ENCODE data around the gene FANCC.

FANCC gene

DNA sequence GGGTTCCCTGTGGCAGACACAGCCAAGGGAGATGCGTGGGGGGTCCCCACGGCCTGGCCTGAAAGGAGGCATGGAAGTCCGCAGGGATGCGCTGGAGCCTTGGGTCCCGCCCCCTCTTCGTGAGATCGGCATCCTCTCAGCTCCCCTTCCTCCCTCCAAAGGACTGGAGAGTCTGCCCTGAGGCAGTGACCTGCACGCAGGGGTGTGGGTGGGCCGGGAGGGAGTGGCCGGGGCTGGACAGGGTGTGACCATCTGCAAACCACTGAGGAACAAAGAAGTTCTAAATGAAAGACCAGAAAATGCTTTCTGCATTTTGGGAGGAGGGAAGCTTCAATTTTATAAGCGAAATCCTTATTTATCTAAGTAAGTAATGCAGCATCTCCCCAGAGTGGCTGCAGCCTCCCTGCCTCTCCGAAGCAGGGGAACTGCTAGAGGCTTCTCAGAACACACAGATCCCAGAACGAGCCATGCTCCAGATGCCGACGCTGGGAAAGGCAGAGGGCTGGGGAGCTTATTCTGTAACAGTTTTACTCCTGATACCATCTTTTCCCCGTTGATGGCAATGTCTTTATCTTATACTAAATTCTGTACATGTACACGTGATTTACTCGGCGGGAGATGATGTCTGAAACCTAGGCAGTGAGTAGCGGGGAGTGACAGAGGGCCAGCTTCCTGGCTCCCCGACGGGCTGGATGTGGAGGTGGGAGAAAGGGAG, 221.7 kb downstream of the FANCC start:
- peak in 1 of 2 experiments; percentile 22 for DNase-seq

- DNase-seq = no peak
Measured at GRCh38 chr9:95094002-95094401, 223.5 kb downstream of the FANCC start.

- DNase-seq = no peak
Measured at GRCh38 chr9:95093586-95093985, 223.9 kb downstream of the FANCC start.

- DNase-seq = no peak
Measured at GRCh38 chr9:95092262-95093072, 225.0 kb downstream of the FANCC start.

DNA sequence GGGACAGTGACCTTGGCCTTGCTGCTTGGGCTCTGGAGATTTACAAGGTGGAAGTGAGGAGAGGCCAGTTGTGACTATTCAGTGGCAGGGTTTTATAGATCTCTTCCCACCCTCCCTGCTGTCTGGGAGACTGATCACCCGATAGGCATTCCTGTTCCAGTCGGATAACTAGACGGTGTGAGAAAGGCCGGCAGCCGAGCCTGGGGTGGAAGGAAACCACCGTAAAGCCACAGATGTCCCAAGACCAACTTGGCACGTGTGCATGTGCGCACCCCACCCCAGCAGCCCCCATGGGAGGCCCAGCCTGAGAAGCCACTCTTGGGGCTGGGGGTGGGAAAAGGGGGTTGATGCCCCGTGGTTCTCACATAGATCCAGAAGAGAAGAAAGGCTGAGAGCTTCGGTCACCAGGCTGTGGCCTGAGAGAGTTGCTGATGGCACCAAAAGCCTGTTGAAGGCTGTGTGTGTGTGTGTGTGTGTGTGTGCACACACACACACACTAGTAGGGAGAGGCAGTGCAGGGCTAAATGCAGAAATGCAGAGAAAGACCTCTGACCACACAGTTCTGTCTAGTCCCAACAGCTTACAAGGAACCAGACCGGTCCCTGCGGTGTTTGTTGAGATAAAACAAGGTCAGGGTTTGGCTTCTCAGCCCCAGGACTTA, 225.8 kb downstream of the FANCC start:
- DNase-seq = no peak

DNA sequence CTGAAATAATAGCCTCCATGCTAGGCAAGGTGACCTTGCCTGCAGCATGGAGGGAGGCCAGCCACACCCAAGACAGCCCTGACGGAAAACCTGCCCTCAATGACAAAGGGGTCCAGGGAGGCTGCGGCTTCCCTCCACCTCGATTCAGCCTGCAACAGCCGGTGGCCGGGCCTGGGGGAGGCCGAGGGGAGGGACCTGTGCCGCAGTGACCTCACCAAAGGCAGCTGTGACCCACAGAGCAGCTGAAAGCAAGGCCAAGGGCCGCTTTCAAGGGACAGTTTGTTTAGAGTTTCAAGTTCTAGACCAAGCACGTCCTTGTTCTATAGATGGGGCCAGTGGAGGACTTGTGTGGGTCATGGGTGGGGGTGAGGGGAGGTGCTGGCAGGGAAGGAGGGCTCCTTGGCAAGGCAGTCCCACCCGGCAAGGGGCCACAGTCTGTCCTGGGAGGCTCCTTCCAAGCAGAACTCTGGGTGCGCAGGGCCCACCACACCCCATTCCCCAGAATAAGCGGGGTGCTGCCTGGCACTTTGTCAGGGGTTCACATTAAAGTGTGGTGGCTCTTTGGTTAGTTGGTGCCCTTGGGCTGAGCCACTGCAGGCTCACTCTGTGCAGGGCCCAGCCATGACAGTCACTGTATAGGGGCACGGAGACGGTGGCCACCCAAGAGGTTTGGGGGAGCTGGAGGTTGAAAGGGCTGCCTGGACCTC, 226.5 kb downstream of the FANCC start:
- no peak for DNase-seq

DNA sequence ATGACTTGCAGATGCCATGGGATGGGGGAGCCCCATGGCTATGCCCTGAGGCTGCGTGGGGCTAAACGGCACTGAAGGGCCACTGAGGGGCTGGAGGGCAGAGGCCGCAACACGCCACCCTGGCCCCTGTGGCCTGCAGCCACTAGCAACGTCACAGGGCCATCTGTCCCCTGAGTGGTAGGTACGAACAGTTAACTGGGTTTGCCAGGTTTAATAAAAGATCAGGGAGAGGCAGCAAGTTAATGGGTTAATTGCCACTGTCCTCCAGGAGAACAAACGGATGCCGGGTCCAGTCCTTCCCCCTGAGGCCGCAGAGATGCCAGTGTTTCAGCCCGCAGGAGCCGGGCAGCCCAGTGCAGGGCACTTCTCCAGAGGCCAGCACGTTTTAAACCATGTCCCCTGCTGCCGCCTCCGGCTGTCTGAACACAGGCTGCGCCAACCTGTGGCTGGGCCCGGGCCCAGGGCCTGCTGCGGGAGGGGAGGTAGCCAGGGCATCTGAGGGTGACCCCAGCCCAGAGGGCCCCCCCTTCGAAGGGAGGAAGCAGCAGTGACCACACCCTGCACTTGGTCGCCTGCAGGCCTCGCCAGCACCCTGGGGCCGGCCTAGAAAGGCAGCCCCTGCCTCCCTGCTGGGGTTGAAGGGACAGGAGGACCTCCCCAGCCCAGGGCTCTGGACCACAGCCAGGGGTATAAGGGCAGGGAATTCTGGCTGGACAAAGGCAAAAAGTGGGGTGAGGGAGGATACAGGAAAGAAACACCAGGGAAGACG, 227.3 kb downstream of the FANCC start:
- DNase-seq = no peak

- DNase-seq = no peak
Measured at GRCh38 chr9:95089257-95090022, 228.1 kb downstream of the FANCC start.

- no peak for DNase-seq
Measured at GRCh38 chr9:95088421-95089161, 228.9 kb downstream of the FANCC start.

DNA sequence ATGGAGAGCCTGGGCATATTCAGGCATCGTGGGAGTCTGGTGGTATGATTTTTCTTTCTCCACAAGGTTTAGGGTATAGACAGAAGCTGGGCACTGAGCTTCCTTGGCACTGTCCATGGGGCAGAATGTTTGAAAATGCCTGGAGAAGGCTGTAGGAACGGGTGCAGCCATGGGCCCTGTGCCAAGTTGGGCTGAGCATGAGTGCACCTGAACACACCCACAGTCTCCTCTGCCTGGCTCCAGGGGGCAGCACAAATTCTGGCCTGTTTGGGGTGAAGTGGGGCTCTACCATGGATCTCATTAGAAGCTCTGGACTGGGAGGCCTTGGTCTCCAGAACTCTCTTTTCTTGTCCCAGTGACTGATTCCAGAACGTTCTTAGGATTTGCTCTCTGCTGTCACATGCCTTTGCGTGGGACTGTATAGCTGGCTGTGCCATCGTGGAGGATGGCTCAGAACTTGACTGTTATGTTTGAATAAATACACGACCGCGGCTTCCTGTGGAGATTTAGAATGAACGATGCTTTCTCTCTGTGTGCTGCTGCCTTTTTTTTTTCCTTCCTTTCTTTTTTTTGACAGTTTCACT, 229.8 kb downstream of the FANCC start:
- peak in 1 of 2 experiments; percentile 19 for DNase-seq

GRCh38 chr9:95086564-95086955, 230.9 kb downstream of the FANCC start:
- DNase-seq = no peak

DNA sequence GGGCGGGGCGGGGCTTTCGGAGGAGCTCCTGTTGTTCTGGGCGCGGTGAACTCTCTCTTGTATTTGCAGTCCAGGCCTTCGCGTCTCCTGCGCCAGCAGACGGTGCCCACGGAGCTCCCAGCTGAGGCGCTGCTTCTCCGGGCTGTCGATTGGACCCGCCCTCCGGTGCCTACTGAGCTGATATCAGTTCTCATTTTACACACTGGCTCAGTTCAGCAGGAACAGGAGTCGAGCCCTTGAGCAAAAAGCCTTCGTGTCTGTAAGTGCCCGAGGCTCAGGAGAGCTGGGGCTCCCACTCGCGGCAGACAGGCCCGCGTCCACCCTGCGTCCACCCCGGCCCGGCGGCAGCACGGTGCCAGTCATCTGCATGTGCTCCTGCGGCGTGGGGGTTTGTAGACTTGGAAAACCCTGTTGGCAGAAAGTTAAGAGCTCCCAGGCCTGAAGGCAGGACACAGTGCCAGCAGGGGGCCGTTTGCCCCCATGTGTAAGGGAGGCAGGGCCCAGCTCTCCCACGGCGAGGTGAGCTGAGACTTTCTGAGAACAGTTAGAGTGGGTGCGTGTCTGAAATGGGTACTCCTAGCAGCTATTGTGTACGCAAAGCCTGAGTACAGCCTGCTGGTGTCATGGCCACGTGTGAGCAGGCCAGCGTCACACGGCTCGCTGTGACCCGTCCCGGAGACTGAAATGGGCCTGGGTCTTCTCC, 231.5 kb downstream of the FANCC start:
- DNase-seq = no peak

DNA sequence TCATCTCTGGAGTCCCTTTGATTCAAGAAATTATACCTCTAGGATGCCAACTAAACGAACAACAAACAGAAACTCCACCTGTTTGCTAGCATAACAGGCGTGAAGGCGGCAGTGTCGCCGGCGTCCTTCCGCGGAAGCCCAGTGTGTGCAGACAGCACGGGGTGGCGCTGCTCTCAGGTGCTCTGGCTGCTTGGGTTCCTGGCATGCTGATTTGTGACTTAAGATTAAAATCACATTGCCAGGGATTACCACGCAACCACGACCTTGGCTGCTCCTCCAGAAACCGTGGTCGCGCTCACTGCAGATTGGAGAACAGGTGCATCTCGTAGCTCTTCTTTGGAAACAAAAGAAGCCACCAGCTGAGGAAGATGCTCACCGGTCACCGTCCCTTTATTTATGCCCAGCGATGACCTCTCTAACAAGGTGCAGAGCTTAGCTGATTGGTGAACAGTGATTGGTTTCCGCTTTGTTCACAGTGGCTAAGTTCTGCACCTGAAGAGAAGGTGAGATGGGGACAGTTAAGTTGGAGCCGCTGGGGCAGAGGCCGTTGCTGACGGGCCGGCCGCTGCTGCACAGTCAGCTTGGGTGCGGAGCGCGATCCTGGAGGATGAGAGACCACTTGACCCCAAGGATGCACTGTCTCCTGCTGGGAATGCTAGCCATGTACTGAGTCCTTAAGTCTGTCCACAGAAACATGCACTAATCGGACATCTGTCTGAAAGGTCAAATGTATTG, 232.3 kb downstream of the FANCC start:
- no peak for DNase-seq

DNA sequence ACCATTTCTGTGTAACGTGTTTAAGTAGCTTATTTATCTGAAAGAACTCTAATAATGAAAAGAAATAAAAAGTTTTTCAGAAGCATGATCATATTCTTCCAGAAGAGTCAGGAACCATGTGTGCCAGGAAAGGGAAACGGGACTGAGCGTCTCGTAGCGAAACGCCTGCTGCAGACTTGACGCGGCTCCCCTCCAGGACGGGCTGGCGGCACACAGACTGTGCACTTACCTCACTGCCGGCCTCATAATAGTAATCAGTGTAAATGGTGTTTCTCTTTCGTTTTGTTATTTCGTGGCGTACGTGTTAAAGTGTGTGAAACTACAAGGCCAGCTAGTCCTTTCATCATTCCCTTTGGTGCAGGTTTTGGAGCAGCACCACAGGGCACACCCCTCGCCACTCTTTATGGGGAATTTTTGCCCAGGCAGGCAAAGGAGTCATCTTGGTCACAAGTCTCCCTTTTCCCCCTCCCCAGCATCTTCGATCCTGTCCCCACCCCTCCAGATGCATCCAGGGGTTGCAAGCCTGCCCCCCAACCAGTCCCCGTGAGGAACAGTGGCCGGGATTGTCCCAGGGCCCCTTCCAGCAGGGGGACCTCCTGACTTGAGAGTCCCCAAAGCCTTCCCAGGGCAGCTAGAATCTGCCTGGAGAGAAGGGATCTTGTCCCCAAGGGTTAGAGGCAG, 233.1 kb downstream of the FANCC start:
- DNase-seq = no peak

DNA sequence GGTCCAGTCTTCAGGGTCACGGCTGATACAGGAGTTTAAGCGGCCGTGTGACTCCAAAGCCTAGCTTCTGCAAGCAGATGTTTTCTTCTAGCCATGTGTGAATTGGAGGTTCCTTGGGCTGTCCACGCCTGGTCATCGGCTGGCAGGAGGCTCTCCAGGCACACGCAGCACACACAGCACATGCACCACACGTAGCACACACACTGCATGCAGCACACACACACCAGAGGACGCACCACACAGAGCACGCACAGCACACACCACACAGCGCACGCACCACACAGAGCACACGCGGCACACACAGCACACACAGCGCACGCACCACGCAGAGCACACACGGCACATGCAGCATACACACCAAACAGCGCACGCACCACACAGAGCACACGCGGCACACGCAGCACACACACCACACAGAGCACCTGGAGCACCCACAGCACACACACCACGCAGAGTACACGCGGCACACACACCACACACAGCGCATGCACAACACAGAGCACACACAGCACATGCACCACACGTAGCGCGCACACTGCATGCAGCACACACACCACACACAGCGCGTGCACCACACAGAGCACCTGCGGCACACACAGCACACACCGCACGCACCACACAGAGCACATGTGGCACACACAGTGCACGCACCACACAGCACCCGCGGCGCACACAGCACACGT, 234.3 kb downstream of the FANCC start:
- DNase-seq = no peak

DNA sequence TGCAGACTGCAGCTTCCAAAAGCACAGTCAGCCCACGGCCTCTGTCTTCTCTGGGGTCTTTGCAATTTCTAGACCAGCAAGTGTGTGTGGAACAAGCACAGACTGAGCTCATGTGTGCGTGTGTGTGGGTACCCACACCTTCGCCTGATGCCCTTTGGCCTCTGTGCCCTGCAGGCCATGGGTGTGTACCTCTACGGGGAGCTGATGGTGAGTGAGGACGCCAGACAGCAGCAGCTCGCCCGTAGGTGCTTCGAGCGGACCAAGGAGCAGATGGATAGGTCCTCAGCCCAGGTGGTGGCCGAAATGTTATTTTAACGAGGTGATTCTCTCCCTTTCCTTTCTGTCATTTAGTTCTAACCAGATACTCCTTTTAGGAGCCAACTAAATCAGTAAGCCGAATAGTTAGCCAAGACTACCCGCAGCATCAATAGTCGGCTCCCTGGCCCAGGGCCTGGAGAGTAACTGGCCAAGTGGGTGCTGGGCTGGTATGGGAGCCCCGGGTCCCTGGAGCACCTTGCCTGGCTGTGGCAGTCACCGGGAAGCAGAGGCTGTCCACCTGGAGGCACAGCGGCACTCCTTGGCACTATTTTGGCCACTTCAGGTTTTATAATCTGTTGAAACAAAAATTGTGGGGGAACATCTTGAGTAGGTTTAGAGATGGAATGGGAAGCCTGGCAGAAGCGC, 235.0 kb downstream of the FANCC start:
- DNase-seq = no peak

DNA sequence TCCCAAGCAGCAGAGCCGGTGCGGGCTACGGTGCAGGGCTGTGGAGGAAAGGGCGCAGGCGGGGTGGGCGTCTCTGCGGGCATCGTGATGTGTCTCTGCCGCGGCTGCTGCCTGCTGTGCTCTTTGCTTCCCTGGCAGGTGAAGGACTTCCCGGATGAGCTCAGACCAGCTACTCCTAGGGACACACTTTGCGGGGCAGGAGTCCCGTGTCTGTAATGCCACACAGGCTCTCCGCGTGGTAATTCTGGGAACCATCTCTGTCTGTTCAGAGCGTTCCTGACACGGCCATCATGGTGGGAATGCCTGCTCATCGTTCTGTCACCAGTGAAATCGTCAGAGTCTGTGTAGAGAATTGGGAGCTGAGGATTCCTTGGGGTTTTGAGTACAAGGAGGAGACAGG, 235.5 kb downstream of the FANCC start:
- DNase-seq = no peak

All from NCI-H2081 (cell line).